Fibroblast of pulmonary artery (primary cell): Measurements from ENCODE around the gene CPPED1.
"Not testable (repeated sequence)": the region's sequence is repeated elsewhere in the genome, so short reads cannot be mapped to it uniquely, and the experiment has no call there.

Experiments used
- DNase-seq: peaks from one replicate; pipeline ENCODE4 v3.0.0-alpha.2; 2010; ENCODE audit warnings: low read depth
- H3K4me3 ChIP-seq: replicated peaks from 2 replicates; pipeline ENCODE4 v1.5.1; 2011; ENCODE audit warnings: low read depth, mild to moderate bottlenecking, control low read depth, low read length, moderate library complexity
- CTCF ChIP-seq: IDR thresholded peaks from 2 replicates; pipeline ENCODE4 v1.5.1; 2011; ENCODE audit warnings: mild to moderate bottlenecking, control low read depth, low read length, inconsistent platforms; ENCODE audit errors: missing control alignments

Gene CPPED1

DNA sequence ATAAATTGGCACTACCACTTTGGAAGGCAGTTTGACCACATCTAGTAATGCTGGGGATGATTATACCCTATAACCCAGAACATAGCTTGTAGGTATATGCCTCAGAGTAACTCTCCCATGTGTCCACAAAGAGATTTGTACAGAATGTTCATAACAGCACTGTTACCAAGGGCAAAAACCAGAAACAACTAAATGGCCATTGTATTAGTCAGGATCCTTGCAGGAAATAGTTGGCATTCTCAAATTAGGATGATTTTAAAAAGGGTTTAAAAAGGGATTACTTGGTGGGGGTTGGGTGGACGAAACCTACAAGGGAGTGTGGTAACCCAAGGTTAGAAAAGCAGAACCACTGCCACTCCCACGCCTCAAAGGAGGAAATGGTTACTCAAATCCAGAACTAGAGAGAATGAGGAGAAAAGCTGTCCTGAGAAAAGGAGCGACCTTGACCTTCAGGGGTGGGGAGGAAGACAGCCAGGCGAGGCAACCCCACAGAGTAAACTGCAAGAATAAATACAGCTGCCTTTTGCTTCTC is 2.1 kb downstream of the CPPED1 start:
- no peak for TF ChIP-seq CTCF
- peak overlapping the region; percentile 33 for H3K4me3 ChIP-seq
- peak; percentile 96 for DNase-seq

- DNase-seq = no peak
- no peak overlapping the region for H3K4me3 ChIP-seq
- no peak for TF ChIP-seq CTCF
These were observed 2.9 kb downstream of the CPPED1 start for GRCh38 chr16:12800817-12801216.

GRCh38 chr16:12799996-12800395 is 3.7 kb downstream of the CPPED1 start:
- DNase-seq, H3K4me3 ChIP-seq: not testable (repeated sequence)

GRCh38 chr16:12798846-12799245 is 4.8 kb downstream of the CPPED1 start:
- TF ChIP-seq CTCF = no peak
- no peak for DNase-seq
- H3K4me3 ChIP-seq = no peak overlapping the region

GRCh38 chr16:12798171-12798570 is 5.5 kb downstream of the CPPED1 start:
- H3K4me3 ChIP-seq = no peak overlapping the region
- no peak for TF ChIP-seq CTCF
- DNase-seq = no peak

DNA sequence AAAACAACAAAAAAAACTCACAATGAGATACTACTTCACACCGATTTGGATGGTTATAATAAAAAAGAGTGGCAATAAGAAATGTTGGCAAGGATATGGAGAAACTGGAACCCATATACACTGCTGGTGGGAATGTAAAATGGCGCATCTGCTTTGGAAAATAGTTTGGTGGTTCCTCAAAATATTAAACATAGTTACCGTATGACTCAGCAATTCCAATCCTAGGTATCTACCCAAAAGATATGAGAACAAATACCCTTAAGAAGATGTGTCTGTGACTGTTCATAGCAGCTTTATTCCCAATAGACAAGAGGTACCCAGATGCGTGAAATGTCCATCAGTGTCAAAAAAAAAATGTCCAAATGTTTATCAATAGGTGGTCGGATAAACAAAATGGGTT is 7.2 kb downstream of the CPPED1 start:
- DNase-seq = no peak
- TF ChIP-seq CTCF = no peak
- no peak overlapping the region for H3K4me3 ChIP-seq

DNA sequence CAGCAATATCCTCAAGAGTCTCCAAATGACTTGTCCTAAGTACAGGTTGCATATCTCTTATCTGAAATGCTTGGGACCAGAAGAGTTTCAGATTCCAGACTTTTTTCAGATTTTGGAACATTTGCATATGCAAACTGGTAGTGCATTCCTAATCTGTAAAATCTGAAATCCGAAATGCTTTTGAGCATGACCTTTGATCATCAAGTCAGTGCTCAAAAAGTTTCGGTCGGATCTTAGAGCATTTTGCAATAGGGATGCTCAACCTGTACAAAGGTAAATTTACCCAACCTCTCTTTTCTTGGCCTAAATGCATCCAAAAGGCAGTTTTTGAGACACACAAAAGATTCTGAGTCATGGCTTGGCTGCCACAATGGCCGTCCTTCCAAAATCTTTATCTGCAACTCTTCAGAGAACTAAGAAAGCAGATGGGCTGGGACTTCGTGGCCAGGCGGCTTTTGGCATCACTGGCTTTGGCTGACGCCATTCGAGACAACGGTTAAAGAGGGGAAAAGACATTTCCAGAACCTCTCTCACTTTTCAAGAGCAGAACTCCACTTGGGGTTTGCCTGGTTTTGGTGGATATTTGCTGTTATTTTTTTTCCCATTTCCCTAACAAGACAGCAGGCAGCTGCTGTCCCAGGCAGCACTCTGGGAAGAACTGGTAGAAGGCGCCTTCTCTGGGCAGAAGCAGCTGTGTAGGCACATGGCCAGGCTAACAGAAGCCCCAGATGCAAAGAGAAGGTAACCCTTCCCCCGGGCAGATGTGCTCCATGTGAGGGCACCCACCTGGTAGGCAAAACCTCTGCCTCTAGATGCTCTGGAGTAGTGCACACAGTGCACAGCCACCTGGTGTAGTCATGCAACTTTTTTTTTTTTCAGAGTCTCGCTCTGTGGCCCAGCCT is 8.9 kb downstream of the CPPED1 start:
- no peak for TF ChIP-seq CTCF
- peak; percentile 40 for DNase-seq
- H3K4me3 ChIP-seq = no peak overlapping the region
